ENCODE data around the gene KRTAP1-3.
A peak's percentile ranks its signal among the peaks of the same experiment; 100 is the strongest.

The KRTAP1-3 gene

GRCh38 chr17:40996829-40997228, 37.8 kb downstream of the KRTAP1-3 start:
- no peak for TF ChIP-seq CTCF (IDR thresholded peaks at IDR 0.05)
- H3K27me3 Mint-ChIP-seq (ENCODE audit: low read depth, poor library complexity), result no peaks in the 10 kb centered on the region
- H3K27ac Mint-ChIP-seq, result no peak overlapping the region
- no peaks in the 10 kb centered on the region for H3K9me3 Mint-ChIP-seq
- H3K36me3 Mint-ChIP-seq (ENCODE audit: low read depth), result no peaks in the 10 kb centered on the region
- no peak for DNase-seq
- H3K4me3 Mint-ChIP-seq, result no peak overlapping the region
- H3K4me1 Mint-ChIP-seq, result peaks cover 17% of the 10 kb centered on the region

GRCh38 chr17:40995116-40995515, 39.6 kb downstream of the KRTAP1-3 start:
- Mint-ChIP-seq H3K9me3 (peaks cover 5% of the 10 kb centered on the region), H3K4me3 (no peak overlapping the region), H3K36me3 (ENCODE audit: low read depth) (no peaks in the 10 kb centered on the region), H3K27me3 (ENCODE audit: low read depth, poor library complexity) (no peaks in the 10 kb centered on the region), H3K4me1 (peaks cover 17% of the 10 kb centered on the region), H3K27ac (no peak overlapping the region)
- TF ChIP-seq CTCF (IDR thresholded peaks at IDR 0.05), result no peak
- DNase-seq, result no peak

- H3K36me3 Mint-ChIP-seq (ENCODE audit: low read depth), result no peaks in the 10 kb centered on the region
- TF ChIP-seq CTCF (IDR thresholded peaks at IDR 0.05), result no peak
- H3K9me3 Mint-ChIP-seq, result peaks cover 5% of the 10 kb centered on the region
- H3K27me3 Mint-ChIP-seq (ENCODE audit: low read depth, poor library complexity), result no peaks in the 10 kb centered on the region
- H3K4me3 Mint-ChIP-seq, result no peak within 1 kb of the TSS
- DNase-seq, result no peak
- peaks cover 17% of the 10 kb centered on the region for H3K4me1 Mint-ChIP-seq
- H3K27ac Mint-ChIP-seq, result peak within 1 kb of the TSS; percentile 31
These were observed 40.8 kb downstream of the KRTAP1-3 start, which contains the start of gene KRTAP3-3 for GRCh38 chr17:40993839-40994238. KRTAP3-3 (minus strand) TSS chr17:40994164; CDS start chr17:40994097, 67 bp downstream.

GRCh38 chr17:40993084-40993483, 41.6 kb downstream of the KRTAP1-3 start:
- TF ChIP-seq CTCF (IDR thresholded peaks at IDR 0.05), result no peak
- Mint-ChIP-seq H3K27ac (no peak overlapping the region), H3K4me3 (no peak overlapping the region), H3K9me3 (peaks cover 5% of the 10 kb centered on the region), H3K36me3 (ENCODE audit: low read depth) (no peaks in the 10 kb centered on the region), H3K4me1 (peaks cover 17% of the 10 kb centered on the region), H3K27me3 (ENCODE audit: low read depth, poor library complexity) (no peaks in the 10 kb centered on the region)
- DNase-seq, result no peak

- no peak overlapping the region for H3K4me3 Mint-ChIP-seq
- peaks cover 19% of the 10 kb centered on the region for H3K4me1 Mint-ChIP-seq
- peaks cover 5% of the 10 kb centered on the region for H3K9me3 Mint-ChIP-seq
- DNase-seq, result no peak
- no peak for TF ChIP-seq CTCF (IDR thresholded peaks at IDR 0.05)
- H3K27ac Mint-ChIP-seq, result no peak overlapping the region
- H3K27me3 Mint-ChIP-seq (ENCODE audit: low read depth, poor library complexity), result no peaks in the 10 kb centered on the region
- no peaks in the 10 kb centered on the region for H3K36me3 Mint-ChIP-seq (ENCODE audit: low read depth)
These were observed 42.0 kb downstream of the KRTAP1-3 start for GRCh38 chr17:40992666-40993065.

GRCh38 chr17:40986920-40987319, 47.8 kb downstream of the KRTAP1-3 start:
- Mint-ChIP-seq H3K4me3 (no peak overlapping the region), H3K27me3 (ENCODE audit: low read depth, poor library complexity) (peaks cover 6% of the 10 kb centered on the region), H3K9me3 (peaks cover 11% of the 10 kb centered on the region), H3K4me1 (peaks cover 34% of the 10 kb centered on the region), H3K27ac (peak overlapping the region; percentile 47), H3K36me3 (ENCODE audit: low read depth) (no peaks in the 10 kb centered on the region)
- no peak for TF ChIP-seq CTCF (IDR thresholded peaks at IDR 0.05)
- DNase-seq, result no peak

Measured in nephron progenitor cell (in vitro differentiated cells).